ENCODE data around the gene MYO5A. TPM values are rescaled to one million over a fixed set of nuclear protein-coding genes. Genes with fewer than 3 reads are reported as not detected.

MYO5A gene
- total and polyA plus RNA-seq, 10 of the 15 experiments (the other 5 are each of a cell fraction or from before 2014, with no cell fraction given): 4.2 to 42.9 (median 31.1) TPM

DNA sequence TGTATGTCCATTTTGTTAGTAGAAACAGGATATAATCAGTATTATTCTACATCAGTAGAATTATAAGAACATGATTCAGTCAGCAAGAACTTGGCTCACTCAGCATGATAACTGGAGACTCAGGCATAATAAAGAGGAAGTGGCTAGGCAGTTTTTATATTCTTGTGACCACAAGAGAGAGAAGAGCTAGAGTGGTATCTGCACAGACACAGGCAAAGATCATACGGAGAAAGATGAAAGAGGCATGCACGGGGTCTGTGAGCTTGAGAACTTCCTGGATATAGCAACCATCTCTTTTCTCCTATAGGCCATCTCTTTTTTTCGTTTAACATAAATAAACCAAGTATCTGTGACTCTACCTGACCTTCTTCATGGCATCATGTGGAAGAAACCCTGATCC lies 46.8 kb downstream of the MYO5A start (continued):
- peak; percentile 68 for TF ChIP-seq IKZF1 (conservative IDR thresholded peaks at IDR 0.05)
- 0 out of 2 replicates have a peak, but pooled peaks have one; percentile 36 for TF ChIP-seq RFX5 (IDR thresholded peaks at IDR 0.05; ENCODE audit: low read depth, low read length)
- TF ChIP-seq MTA2 (IDR thresholded peaks at IDR 0.05; ENCODE audit: low read depth): peak; percentile 61
- peak; percentile 58 for TF ChIP-seq DPF2 (IDR thresholded peaks at IDR 0.05)
- no peak for TF ChIP-seq SREBF1 (IDR thresholded peaks at IDR 0.05; ENCODE audit: low read length)
- no peak for TF ChIP-seq GATAD2B (conservative IDR thresholded peaks at IDR 0.05; ENCODE audit: low read depth)
- TF ChIP-seq CBFB (IDR thresholded peaks at IDR 0.05; ENCODE audit: low read depth): peak; percentile 77; the same call in 1 of the 2 replicates
- no peak for TF ChIP-seq BRCA1 (IDR thresholded peaks at IDR 0.05; ENCODE audit: low read depth, low read length)
- TF ChIP-seq IRF5 (IDR thresholded peaks at IDR 0.05; ENCODE audit: borderline replicate concordance): no peak
- TF ChIP-seq SRF (IDR thresholded peaks at IDR 0.05; ENCODE audit: low read depth in 2 of 2, low read length in 2 of 2): no peak
- TF ChIP-seq IRF4 (IDR thresholded peaks at IDR 0.05; ENCODE audit: low read depth, low read length): peak; percentile 38; the same call in 1 of the 2 replicates
- TF ChIP-seq, protein P1, sequence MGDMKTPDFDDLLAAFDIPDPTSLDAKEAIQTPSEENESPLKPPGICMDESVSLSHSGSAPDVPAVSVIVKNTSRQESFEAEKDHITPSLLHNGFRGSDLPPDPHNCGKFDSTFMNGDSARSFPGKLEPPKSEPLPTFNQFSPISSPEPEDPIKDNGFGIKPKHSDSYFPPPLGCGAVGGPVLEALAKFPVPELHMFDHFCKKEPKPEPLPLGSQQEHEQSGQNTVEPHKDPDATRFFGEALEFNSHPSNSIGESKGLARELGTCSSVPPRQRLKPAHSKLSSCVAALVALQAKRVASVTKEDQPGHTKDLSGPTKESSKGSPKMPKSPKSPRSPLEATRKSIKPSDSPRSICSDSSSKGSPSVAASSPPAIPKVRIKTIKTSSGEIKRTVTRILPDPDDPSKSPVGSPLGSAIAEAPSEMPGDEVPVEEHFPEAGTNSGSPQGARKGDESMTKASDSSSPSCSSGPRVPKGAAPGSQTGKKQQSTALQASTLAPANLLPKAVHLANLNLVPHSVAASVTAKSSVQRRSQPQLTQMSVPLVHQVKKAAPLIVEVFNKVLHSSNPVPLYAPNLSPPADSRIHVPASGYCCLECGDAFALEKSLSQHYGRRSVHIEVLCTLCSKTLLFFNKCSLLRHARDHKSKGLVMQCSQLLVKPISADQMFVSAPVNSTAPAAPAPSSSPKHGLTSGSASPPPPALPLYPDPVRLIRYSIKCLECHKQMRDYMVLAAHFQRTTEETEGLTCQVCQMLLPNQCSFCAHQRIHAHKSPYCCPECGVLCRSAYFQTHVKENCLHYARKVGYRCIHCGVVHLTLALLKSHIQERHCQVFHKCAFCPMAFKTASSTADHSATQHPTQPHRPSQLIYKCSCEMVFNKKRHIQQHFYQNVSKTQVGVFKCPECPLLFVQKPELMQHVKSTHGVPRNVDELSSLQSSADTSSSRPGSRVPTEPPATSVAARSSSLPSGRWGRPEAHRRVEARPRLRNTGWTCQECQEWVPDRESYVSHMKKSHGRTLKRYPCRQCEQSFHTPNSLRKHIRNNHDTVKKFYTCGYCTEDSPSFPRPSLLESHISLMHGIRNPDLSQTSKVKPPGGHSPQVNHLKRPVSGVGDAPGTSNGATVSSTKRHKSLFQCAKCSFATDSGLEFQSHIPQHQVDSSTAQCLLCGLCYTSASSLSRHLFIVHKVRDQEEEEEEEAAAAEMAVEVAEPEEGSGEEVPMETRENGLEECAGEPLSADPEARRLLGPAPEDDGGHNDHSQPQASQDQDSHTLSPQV (IDR thresholded peaks at IDR 0.05): no peak
- TF ChIP-seq YBX1 (IDR thresholded peaks at IDR 0.05): no peak
- no peak for TF ChIP-seq ZBTB40 (IDR thresholded peaks at IDR 0.05; ENCODE audit: borderline replicate concordance)
- TF ChIP-seq PML (IDR thresholded peaks at IDR 0.05; ENCODE audit: low read length): 0 out of 2 replicates have a peak, but pooled peaks have one; percentile 29
- no peak for TF ChIP-seq MYB (IDR thresholded peaks at IDR 0.05; ENCODE audit: borderline replicate concordance, low read depth, low read length)
- TF ChIP-seq MYC (IDR thresholded peaks at IDR 0.05; ENCODE audit: insufficient read depth, insufficient read length, insufficient replicate concordance, low read length, severe bottlenecking): no peak
- no peak for TF ChIP-seq SP1 (IDR thresholded peaks at IDR 0.05; ENCODE audit: low read depth, low read length)
- TF ChIP-seq MTA3 (IDR thresholded peaks at IDR 0.05; ENCODE audit: borderline replicate concordance, low read length): 0 out of 2 replicates have a peak, but pooled peaks have one; percentile 35
- TF ChIP-seq SMC3 (IDR thresholded peaks at IDR 0.05; ENCODE audit: borderline replicate concordance, low read length): peak; percentile 19; the same call in 1 of the 2 replicates
- no peak for TF ChIP-seq ZZZ3 (IDR thresholded peaks at IDR 0.05; ENCODE audit: control insufficient read depth, insufficient read length, low read depth)
- no peak for TF ChIP-seq EGR1 (IDR thresholded peaks at IDR 0.05; ENCODE audit: borderline replicate concordance in 1 of 2, low read depth in 2 of 2, low read length in 2 of 2)
